Measurements from ENCODE around the gene GPR183.

Gene GPR183

DNA sequence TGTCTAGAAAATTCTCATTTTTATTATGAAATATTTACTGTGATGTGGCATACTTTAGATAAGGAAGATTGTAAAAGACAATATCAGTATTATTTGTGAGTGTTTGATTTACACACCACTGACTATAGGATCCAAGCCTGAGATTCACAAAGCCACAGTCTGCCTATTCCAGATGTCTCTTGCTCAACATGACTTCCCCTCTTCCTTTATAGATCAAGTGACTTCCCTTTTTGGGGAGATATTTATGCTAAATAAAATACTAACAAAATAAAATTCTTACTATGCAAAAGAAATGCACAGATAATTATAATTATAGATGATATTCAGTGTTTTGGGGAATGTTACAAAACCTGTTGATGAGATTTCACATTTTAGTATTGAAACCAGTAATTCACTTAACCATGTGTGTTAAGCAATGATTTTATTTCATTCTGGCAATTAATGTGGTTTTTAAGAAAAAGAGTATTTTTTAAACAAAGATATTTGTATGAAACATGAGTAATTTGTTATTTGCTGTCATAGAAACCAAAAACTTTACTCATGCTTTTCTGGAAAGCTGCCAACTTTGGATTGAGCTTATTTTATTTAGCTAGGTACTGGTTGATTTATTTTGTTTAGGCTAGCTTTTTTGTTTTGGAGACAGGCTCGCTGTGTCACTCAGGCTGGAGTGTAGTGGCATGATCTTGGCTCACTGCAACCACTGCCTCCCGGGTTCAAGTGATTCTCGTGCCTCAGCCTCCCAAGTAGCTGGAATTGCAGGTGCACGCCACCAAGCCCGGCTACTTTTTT, 13.7 kb upstream of the GPR183 start:
- H3F3A ChIP-seq (ENCODE audit: insufficient read depth), result no peaks in the 10 kb centered on the region
- H3K79me2 ChIP-seq (ENCODE audit: insufficient read depth, low read length), result no peaks in the 10 kb centered on the region
- H3K36me3 ChIP-seq (ENCODE audit: low read length), result peaks cover 5% of the 10 kb centered on the region; the same call in 1 of the 2 replicates
- no peak overlapping the region for H2AFZ ChIP-seq (ENCODE audit: low read depth, low read length, severe bottlenecking)
- H3K27ac ChIP-seq (ENCODE audit: low read depth, low read length), result no peak overlapping the region
- no peak overlapping the region for H3K4me3 ChIP-seq (ENCODE audit: insufficient read depth, low read length, poor library complexity, severe bottlenecking)
- H3K9me3 ChIP-seq (ENCODE audit: insufficient read depth, low read length), result no peaks in the 10 kb centered on the region
- H3K4me2 ChIP-seq (ENCODE audit: low read depth, low read length, poor library complexity, severe bottlenecking), result no peak overlapping the region
- H3K9ac ChIP-seq (ENCODE audit: low read length), result no peak overlapping the region
- no peaks in the 10 kb centered on the region for H4K20me1 ChIP-seq (ENCODE audit: low read depth, low read length)
- no peaks in the 10 kb centered on the region for H3K9me2 ChIP-seq (replicated peaks; ENCODE audit: insufficient read depth, low read length)
- no peak for TF ChIP-seq EZH2phosphoT487 (conservative IDR thresholded peaks at IDR 0.05; ENCODE audit: low read length)
- TF ChIP-seq, protein P1, sequence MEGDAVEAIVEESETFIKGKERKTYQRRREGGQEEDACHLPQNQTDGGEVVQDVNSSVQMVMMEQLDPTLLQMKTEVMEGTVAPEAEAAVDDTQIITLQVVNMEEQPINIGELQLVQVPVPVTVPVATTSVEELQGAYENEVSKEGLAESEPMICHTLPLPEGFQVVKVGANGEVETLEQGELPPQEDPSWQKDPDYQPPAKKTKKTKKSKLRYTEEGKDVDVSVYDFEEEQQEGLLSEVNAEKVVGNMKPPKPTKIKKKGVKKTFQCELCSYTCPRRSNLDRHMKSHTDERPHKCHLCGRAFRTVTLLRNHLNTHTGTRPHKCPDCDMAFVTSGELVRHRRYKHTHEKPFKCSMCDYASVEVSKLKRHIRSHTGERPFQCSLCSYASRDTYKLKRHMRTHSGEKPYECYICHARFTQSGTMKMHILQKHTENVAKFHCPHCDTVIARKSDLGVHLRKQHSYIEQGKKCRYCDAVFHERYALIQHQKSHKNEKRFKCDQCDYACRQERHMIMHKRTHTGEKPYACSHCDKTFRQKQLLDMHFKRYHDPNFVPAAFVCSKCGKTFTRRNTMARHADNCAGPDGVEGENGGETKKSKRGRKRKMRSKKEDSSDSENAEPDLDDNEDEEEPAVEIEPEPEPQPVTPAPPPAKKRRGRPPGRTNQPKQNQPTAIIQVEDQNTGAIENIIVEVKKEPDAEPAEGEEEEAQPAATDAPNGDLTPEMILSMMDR (IDR thresholded peaks at IDR 0.05; ENCODE audit: insufficient read depth, low read length, poor library complexity, severe bottlenecking), result no peak
- H3K27me3 ChIP-seq (ENCODE audit: low read length), result no peaks in the 10 kb centered on the region

DNA sequence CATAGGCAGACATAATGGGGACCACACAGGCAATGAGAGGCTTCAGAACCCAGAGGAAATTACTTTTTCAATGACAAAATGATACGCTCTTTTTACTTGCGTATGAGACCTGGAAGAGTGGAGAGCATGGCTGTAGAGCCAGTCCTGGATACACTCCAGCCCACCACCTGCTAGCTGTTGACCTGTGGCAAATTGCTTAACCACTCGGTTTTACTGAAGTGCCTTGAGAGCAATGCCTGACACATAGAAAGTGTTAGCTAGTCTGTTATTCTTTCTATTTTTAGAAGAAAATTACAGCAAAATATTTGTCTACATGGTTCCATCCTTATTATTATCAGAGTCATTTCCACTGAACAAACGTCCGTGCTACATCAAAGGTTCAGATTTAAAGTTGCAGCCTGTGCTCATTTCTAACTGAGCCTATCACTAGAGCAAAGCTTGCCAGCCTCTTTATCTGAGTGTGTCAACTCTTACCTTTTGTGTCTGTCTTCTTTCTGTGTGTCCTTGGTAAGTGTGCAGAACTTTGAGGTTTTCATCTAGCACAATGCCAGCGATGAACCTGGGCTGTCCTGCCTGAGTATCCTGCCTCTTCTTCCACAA, 9.6 kb upstream of the GPR183 start:
- Histone ChIP-seq H3K27ac (ENCODE audit: low read depth, low read length) (no peak overlapping the region), H3K9me2 (replicated peaks; ENCODE audit: insufficient read depth, low read length) (no peaks in the 10 kb centered on the region), H4K20me1 (ENCODE audit: low read depth, low read length) (no peaks in the 10 kb centered on the region), H3K9me3 (ENCODE audit: insufficient read depth, low read length) (no peaks in the 10 kb centered on the region), H3K36me3 (ENCODE audit: low read length) (peaks cover 5% of the 10 kb centered on the region; the same call in 1 of the 2 replicates), H3K79me2 (ENCODE audit: insufficient read depth, low read length) (no peaks in the 10 kb centered on the region), H3K9ac (ENCODE audit: low read length) (no peak overlapping the region), H3K27me3 (ENCODE audit: low read length) (no peaks in the 10 kb centered on the region), H3K4me2 (ENCODE audit: low read depth, low read length, poor library complexity, severe bottlenecking) (no peak overlapping the region), H2AFZ (ENCODE audit: low read depth, low read length, severe bottlenecking) (no peak overlapping the region), H3K4me3 (ENCODE audit: insufficient read depth, low read length, poor library complexity, severe bottlenecking) (no peak overlapping the region), H3F3A (ENCODE audit: insufficient read depth) (no peaks in the 10 kb centered on the region)
- no peak for TF ChIP-seq EZH2phosphoT487 (conservative IDR thresholded peaks at IDR 0.05; ENCODE audit: low read length)
- TF ChIP-seq, protein P1 (IDR thresholded peaks at IDR 0.05; ENCODE audit: insufficient read depth, low read length, poor library complexity, severe bottlenecking), result no peak

DNA sequence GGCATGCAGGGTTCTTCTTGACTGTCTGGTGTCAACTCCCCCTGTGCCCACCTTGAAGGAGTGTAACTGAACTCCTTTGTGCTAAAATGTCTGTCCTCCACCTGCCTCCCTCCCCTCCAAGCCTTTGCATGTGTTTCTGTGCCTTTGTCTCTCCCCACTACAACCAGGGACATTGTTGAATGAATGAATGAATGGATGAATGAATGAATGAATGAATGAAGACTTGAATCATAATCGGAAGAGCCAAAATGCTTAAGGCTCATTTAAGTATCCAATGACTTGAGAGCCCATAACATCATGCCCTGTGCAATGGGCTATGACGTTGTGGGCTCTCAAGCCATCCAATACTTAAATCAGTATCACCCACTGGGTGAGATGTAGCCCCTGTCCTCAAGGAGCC, 9.0 kb upstream of the GPR183 start:
- H2AFZ ChIP-seq (ENCODE audit: low read depth, low read length, severe bottlenecking), result no peak overlapping the region
- TF ChIP-seq, protein P1 (IDR thresholded peaks at IDR 0.05; ENCODE audit: insufficient read depth, low read length, poor library complexity, severe bottlenecking), result no peak
- no peak for TF ChIP-seq EZH2phosphoT487 (conservative IDR thresholded peaks at IDR 0.05; ENCODE audit: low read length)
- no peaks in the 10 kb centered on the region for H3F3A ChIP-seq (ENCODE audit: insufficient read depth)
- H3K4me3 ChIP-seq (ENCODE audit: insufficient read depth, low read length, poor library complexity, severe bottlenecking), result no peak overlapping the region
- no peak overlapping the region for H3K4me2 ChIP-seq (ENCODE audit: low read depth, low read length, poor library complexity, severe bottlenecking)
- no peaks in the 10 kb centered on the region for H3K79me2 ChIP-seq (ENCODE audit: insufficient read depth, low read length)
- H3K9ac ChIP-seq (ENCODE audit: low read length), result no peak overlapping the region
- H3K9me2 ChIP-seq (replicated peaks; ENCODE audit: insufficient read depth, low read length), result no peaks in the 10 kb centered on the region
- H3K27me3 ChIP-seq (ENCODE audit: low read length), result no peaks in the 10 kb centered on the region
- H4K20me1 ChIP-seq (ENCODE audit: low read depth, low read length), result no peaks in the 10 kb centered on the region
- peaks cover 5% of the 10 kb centered on the region; the same call in 1 of the 2 replicates for H3K36me3 ChIP-seq (ENCODE audit: low read length)
- H3K9me3 ChIP-seq (ENCODE audit: insufficient read depth, low read length), result no peaks in the 10 kb centered on the region
- no peak overlapping the region for H3K27ac ChIP-seq (ENCODE audit: low read depth, low read length)
